Karpas-422 (cell line): ENCODE data around the gene WNT7B. TPM values are rescaled to one million over a fixed set of nuclear protein-coding genes. Genes with fewer than 3 reads are reported as not detected.

Experiments
- DNase-seq: peaks from one replicate; pipeline ENCODE4 v3.0.0-alpha.2; 2015
- H2AFZ ChIP-seq: fragments of 200-600 bp; sonication (generic); 2 replicates; pipeline ENCODE4 v1.6.1; 2014; ENCODE audit warnings: antibody characterized with exemption, low read length, mixed read lengths
- H3K27ac ChIP-seq: fragments of 200-600 bp; sonication (generic); 2 replicates; pipeline ENCODE4 v1.5.1; 2014; ENCODE audit warnings: mild to moderate bottlenecking, low read length, moderate library complexity
- H3K27me3 ChIP-seq: fragments of 200-600 bp; sonication (generic); 2 replicates; pipeline ENCODE4 v1.6.1; 2014; ENCODE audit warnings: low read length, mixed read lengths
- H3K36me3 ChIP-seq: fragments of 200-600 bp; sonication (generic); 2 replicates; pipeline ENCODE4 v1.6.1; 2014; ENCODE audit warnings: low read length, mixed read lengths; ENCODE audit not compliant: insufficient read depth
- H3K4me1 ChIP-seq: fragments of 200-600 bp; sonication (generic); 2 replicates; pipeline ENCODE4 v1.6.1; 2014; ENCODE audit warnings: mild to moderate bottlenecking, low read length, mixed read lengths
- H3K4me2 ChIP-seq: fragments of 200-600 bp; sonication (generic); 2 replicates; pipeline ENCODE4 v1.6.1; 2014; ENCODE audit warnings: low read length, low read depth, mild to moderate bottlenecking; ENCODE audit not compliant: poor library complexity, severe bottlenecking
- H3K4me3 ChIP-seq: fragments of 200-600 bp; sonication (generic); 2 replicates; pipeline ENCODE4 v1.5.1; 2014; ENCODE audit warnings: mild to moderate bottlenecking, antibody characterized with exemption, low read length, mixed read lengths
- H3K79me2 ChIP-seq: fragments of 200-600 bp; sonication (generic); 2 replicates; pipeline ENCODE4 v1.6.1; 2014; ENCODE audit warnings: mild to moderate bottlenecking, low read length, mixed read lengths
- H3K9ac ChIP-seq: fragments of 200-600 bp; sonication (generic); 2 replicates; pipeline ENCODE4 v1.6.0; 2014; ENCODE audit warnings: low read length
- H3K9me2 ChIP-seq: fragments of 200-600 bp; sonication (generic), shearing (Covaris generic); replicated peaks from 2 replicates; pipeline ENCODE4 v1.6.0; 2014; ENCODE audit warnings: mild to moderate bottlenecking, low read length, moderate library complexity; ENCODE audit not compliant: insufficient read depth
- H3K9me3 ChIP-seq: fragments of 300-700, 200-600 bp; sonication (generic); 2 replicates; pipeline ENCODE4 v1.6.1; 2014; ENCODE audit warnings: low read length, mixed read lengths
- H4K20me1 ChIP-seq: fragments of 200-600 bp; sonication (generic); 2 replicates; pipeline ENCODE4 v1.6.1; 2014; ENCODE audit warnings: mild to moderate bottlenecking, antibody characterized with exemption, low read length, low read depth; ENCODE audit not compliant: insufficient read depth
- total RNA-seq: library from RNA; depleted of rRNA; stranded (reverse); fragments of >200 nt; shearing (Covaris generic); gene quantifications from 2 replicates; pipeline ENCODE4 v1.2.3, GENCODE V29; 2014; ENCODE audit warnings: low replicate concordance

Gene WNT7B
- total RNA-seq, 1 experiment from 2014 or later: not detected

GRCh38 chr22:45880716-45881523 is 96.0 kb downstream of the WNT7B start:
- Histone ChIP-seq H3K27ac (no peak overlapping the region), H3K4me1 (peaks cover 5% of the 10 kb centered on the region; the same call in 1 of the 2 replicates), H3K79me2 (no peaks in the 10 kb centered on the region), H3K9me3 (no peaks in the 10 kb centered on the region), H3K36me3 (no peaks in the 10 kb centered on the region), H4K20me1 (no peaks in the 10 kb centered on the region), H3K27me3 (no peaks in the 10 kb centered on the region), H3K9ac (no peak overlapping the region), H3K4me3 (no peak overlapping the region), H2AFZ (no peak overlapping the region), H3K9me2 (no peaks in the 10 kb centered on the region), H3K4me2 (no peak overlapping the region)
- DNase-seq: no peak

GRCh38 chr22:45880091-45880715 is 96.8 kb downstream of the WNT7B start:
- H2AFZ ChIP-seq: no peak overlapping the region
- no peaks in the 10 kb centered on the region for H3K79me2 ChIP-seq
- no peaks in the 10 kb centered on the region for H3K9me2 ChIP-seq
- H3K36me3 ChIP-seq: no peaks in the 10 kb centered on the region
- no peak overlapping the region for H3K4me3 ChIP-seq
- H3K4me1 ChIP-seq: peaks cover 5% of the 10 kb centered on the region; the same call in 1 of the 2 replicates
- H4K20me1 ChIP-seq: no peaks in the 10 kb centered on the region
- no peaks in the 10 kb centered on the region for H3K9me3 ChIP-seq
- no peak overlapping the region for H3K4me2 ChIP-seq
- H3K27ac ChIP-seq: no peak overlapping the region
- no peaks in the 10 kb centered on the region for H3K27me3 ChIP-seq
- DNase-seq: no peak
- H3K9ac ChIP-seq: no peak overlapping the region

GRCh38 chr22:45879552-45879949 is 97.4 kb downstream of the WNT7B start:
- H3K4me3 ChIP-seq: no peak overlapping the region
- DNase-seq: no peak
- H3K36me3 ChIP-seq: no peaks in the 10 kb centered on the region
- H3K27ac ChIP-seq: no peak overlapping the region
- no peaks in the 10 kb centered on the region for H3K9me3 ChIP-seq
- no peaks in the 10 kb centered on the region for H3K79me2 ChIP-seq
- H2AFZ ChIP-seq: no peak overlapping the region
- H3K4me2 ChIP-seq: no peak overlapping the region
- no peaks in the 10 kb centered on the region for H4K20me1 ChIP-seq
- H3K9me2 ChIP-seq: no peaks in the 10 kb centered on the region
- no peaks in the 10 kb centered on the region for H3K27me3 ChIP-seq
- no peak overlapping the region for H3K9ac ChIP-seq
- H3K4me1 ChIP-seq: peaks cover 5% of the 10 kb centered on the region; the same call in 1 of the 2 replicates

- Histone ChIP-seq H3K27me3 (no peaks in the 10 kb centered on the region), H3K4me3 (no peak overlapping the region), H3K9ac (no peak overlapping the region), H3K27ac (no peak overlapping the region), H3K9me3 (no peaks in the 10 kb centered on the region), H3K4me2 (no peak overlapping the region), H3K36me3 (no peaks in the 10 kb centered on the region), H3K79me2 (no peaks in the 10 kb centered on the region), H3K9me2 (no peaks in the 10 kb centered on the region), H4K20me1 (no peaks in the 10 kb centered on the region), H3K4me1 (peaks cover 5% of the 10 kb centered on the region; the same call in 1 of the 2 replicates), H2AFZ (no peak overlapping the region)
- no peak for DNase-seq
These were observed 97.9 kb downstream of the WNT7B start for GRCh38 chr22:45878901-45879551.

- no peaks in the 10 kb centered on the region for H3K79me2 ChIP-seq
- H3K4me2 ChIP-seq: no peak overlapping the region
- H3K4me3 ChIP-seq: no peak overlapping the region
- no peaks in the 10 kb centered on the region for H3K27me3 ChIP-seq
- H3K4me1 ChIP-seq: peaks cover 5% of the 10 kb centered on the region; the same call in 1 of the 2 replicates
- no peak overlapping the region for H3K9ac ChIP-seq
- no peak overlapping the region for H3K27ac ChIP-seq
- H4K20me1 ChIP-seq: no peaks in the 10 kb centered on the region
- no peaks in the 10 kb centered on the region for H3K36me3 ChIP-seq
- H3K9me3 ChIP-seq: no peaks in the 10 kb centered on the region
- no peaks in the 10 kb centered on the region for H3K9me2 ChIP-seq
- no peak overlapping the region for H2AFZ ChIP-seq
- DNase-seq: no peak
These were observed 98.7 kb downstream of the WNT7B start for GRCh38 chr22:45878051-45878781.

GRCh38 chr22:45877651-45878050 is 99.3 kb downstream of the WNT7B start:
- no peak for DNase-seq
- Histone ChIP-seq H3K4me1 (peaks cover 5% of the 10 kb centered on the region; the same call in 1 of the 2 replicates), H3K27ac (no peak overlapping the region), H3K27me3 (no peaks in the 10 kb centered on the region), H3K9me2 (no peaks in the 10 kb centered on the region), H3K9ac (no peak overlapping the region), H3K36me3 (no peaks in the 10 kb centered on the region), H3K4me2 (no peak overlapping the region), H4K20me1 (no peaks in the 10 kb centered on the region), H3K4me3 (no peak overlapping the region), H3K9me3 (no peaks in the 10 kb centered on the region), H3K79me2 (no peaks in the 10 kb centered on the region), H2AFZ (no peak overlapping the region)

GRCh38 chr22:45877036-45877380 is 100.0 kb downstream of the WNT7B start:
- Histone ChIP-seq H3K4me2 (no peak overlapping the region), H3K27ac (no peak overlapping the region), H3K27me3 (no peaks in the 10 kb centered on the region), H2AFZ (no peak overlapping the region), H4K20me1 (no peaks in the 10 kb centered on the region), H3K4me3 (no peak overlapping the region), H3K9me2 (no peaks in the 10 kb centered on the region), H3K79me2 (no peaks in the 10 kb centered on the region), H3K9me3 (no peaks in the 10 kb centered on the region), H3K4me1 (peaks cover 5% of the 10 kb centered on the region; the same call in 1 of the 2 replicates), H3K9ac (no peak overlapping the region), H3K36me3 (no peaks in the 10 kb centered on the region)
- no peak for DNase-seq
